ENCODE results near the gene IQSEC1.

DNA sequence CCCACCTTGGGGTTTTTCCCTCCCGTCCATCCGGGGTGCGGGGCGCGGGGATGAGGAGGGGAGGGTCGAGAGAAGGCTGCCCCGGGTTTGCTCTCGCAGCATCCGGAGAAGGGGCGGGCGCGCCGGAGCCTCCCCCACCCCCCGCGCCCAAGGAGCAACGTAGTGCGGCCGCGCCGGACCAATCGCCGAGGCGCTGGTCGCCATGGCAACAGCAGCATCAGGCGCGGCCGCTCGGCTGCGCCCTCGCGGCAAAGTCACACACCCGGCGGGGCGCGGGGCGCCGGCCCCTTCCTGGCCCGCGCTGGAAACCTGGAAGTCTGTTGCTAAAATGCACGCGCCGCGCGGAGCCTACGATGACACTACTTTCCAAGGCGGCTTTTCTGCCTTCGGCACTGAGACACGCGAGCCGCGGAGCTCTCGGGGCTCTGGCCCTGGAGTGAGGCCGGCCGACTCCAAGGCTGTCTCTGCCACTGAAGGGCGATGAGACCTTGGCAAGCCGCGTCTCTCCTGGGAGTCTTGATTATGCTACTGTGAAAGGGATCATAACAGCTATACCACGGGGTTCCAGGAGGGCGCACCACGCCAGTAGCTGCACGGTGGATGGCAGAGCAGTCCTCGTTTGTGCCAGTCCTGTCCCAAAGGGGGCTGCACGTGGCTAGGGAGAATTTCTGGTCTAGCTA, at the start of gene IQSEC1:
- no peak for TF ChIP-seq CTCF (IDR thresholded peaks at IDR 0.05; ENCODE audit: low read depth, low read length)
- no peak for TF ChIP-seq POLR2A (IDR thresholded peaks at IDR 0.05; ENCODE audit: extremely low read depth, insufficient read length)
- no peak for TF ChIP-seq MYC (IDR thresholded peaks at IDR 0.05; ENCODE audit: low read depth, low read length)
